Astrocyte (in vitro differentiated cells and primary cell): Measurements from ENCODE around the gene SPOCK1.

Source experiments
- CTCF ChIP-seq: IDR thresholded peaks from 2 replicates; pipeline ENCODE4 v1.5.1; 2011; ENCODE audit warnings: low read depth, mild to moderate bottlenecking, inconsistent platforms, low read length, moderate library complexity; ENCODE audit not compliant: insufficient read depth
- EZH2 ChIP-seq: IDR thresholded peaks from 2 replicates; pipeline ENCODE4 v1.6.1; 2012; ENCODE audit warnings: mild to moderate bottlenecking, low read length, inconsistent platforms; ENCODE audit not compliant: insufficient read depth

GRCh38 chr5:136927571-136927970 is 571.6 kb downstream of the SPOCK1 start:
- TF ChIP-seq CTCF, result no peak
- no peak for TF ChIP-seq EZH2
